Astrocyte (in vitro differentiated cells and primary cell): ENCODE data around the gene SMARCA4. TPM values are rescaled to one million over a fixed set of nuclear protein-coding genes. Genes with fewer than 3 reads are reported as not detected.

ENCODE experiments used
- DNase-seq: peaks from one replicate; pipeline ENCODE4 v3.0.0-alpha.2; 2010; ENCODE audit warnings: low read depth
- FAIRE-seq: peaks from 2 replicates; lab custom pipeline; 2011; peaks lifted over from hg19 to GRCh38; lab: Jason Lieb, UNC
- H2AFZ ChIP-seq: 2 replicates; pipeline ENCODE4 v1.6.0; 2012; ENCODE audit warnings: low read depth, low read length, inconsistent platforms
- H3K27ac ChIP-seq: 2 replicates; pipeline ENCODE4 v1.5.1; 2011; ENCODE audit warnings: low read depth, low read length, inconsistent platforms
- H3K27me3 ChIP-seq: 2 replicates; pipeline ENCODE4 v1.6.0; 2011; ENCODE audit warnings: low read length, inconsistent platforms; ENCODE audit not compliant: insufficient read depth
- H3K36me3 ChIP-seq: 2 replicates; pipeline ENCODE4 v1.5.1; 2011; ENCODE audit warnings: low read length, inconsistent platforms; ENCODE audit not compliant: insufficient read depth
- H3K4me1 ChIP-seq: 2 replicates; pipeline ENCODE4 v1.5.1; 2011; ENCODE audit warnings: low read length, inconsistent platforms; ENCODE audit not compliant: insufficient read depth
- H3K4me2 ChIP-seq: 2 replicates; pipeline ENCODE4 v1.6.0; 2012; ENCODE audit warnings: low read length, inconsistent platforms
- H3K4me3 ChIP-seq: 2 replicates; pipeline ENCODE4 v1.5.1; 2011; ENCODE audit warnings: low read depth, mild to moderate bottlenecking, low read length, inconsistent platforms; ENCODE audit not compliant: insufficient read depth
- H3K79me2 ChIP-seq: 2 replicates; pipeline ENCODE4 v1.6.0; 2012; ENCODE audit warnings: mild to moderate bottlenecking, low read length, inconsistent platforms; ENCODE audit not compliant: insufficient read depth
- H3K9ac ChIP-seq: 2 replicates; pipeline ENCODE4 v1.6.0; 2012; ENCODE audit warnings: mild to moderate bottlenecking, low read length, inconsistent platforms
- H3K9me3 ChIP-seq: 2 replicates; pipeline ENCODE4 v1.5.1; 2012; ENCODE audit warnings: low read depth, mild to moderate bottlenecking, low read length, inconsistent platforms; ENCODE audit not compliant: insufficient read depth
- H4K20me1 ChIP-seq: 2 replicates; pipeline ENCODE4 v1.6.0; 2012; ENCODE audit warnings: low read length, inconsistent platforms; ENCODE audit not compliant: insufficient read depth
- H3K27ac Mint-ChIP-seq: one replicate; pipeline ENCODE4 v1.8.0; 2021; ENCODE audit warnings: mild to moderate bottlenecking, mixed read lengths; ENCODE audit not compliant: unreplicated experiment
- H3K27me3 Mint-ChIP-seq: one replicate; pipeline ENCODE4 v1.8.0; 2021; ENCODE audit warnings: low read depth, mixed read lengths; ENCODE audit not compliant: unreplicated experiment
- H3K36me3 Mint-ChIP-seq: one replicate; pipeline ENCODE4 v1.8.0; 2021; ENCODE audit warnings: low read depth, mixed read lengths; ENCODE audit not compliant: unreplicated experiment
- H3K4me1 Mint-ChIP-seq: one replicate; pipeline ENCODE4 v1.8.0; 2021; ENCODE audit warnings: low read depth, mixed read lengths; ENCODE audit not compliant: unreplicated experiment
- H3K4me3 Mint-ChIP-seq: one replicate; pipeline ENCODE4 v1.8.0; 2021; ENCODE audit warnings: mild to moderate bottlenecking, moderate library complexity, mixed read lengths; ENCODE audit not compliant: unreplicated experiment
- H3K9me3 Mint-ChIP-seq: one replicate; pipeline ENCODE4 v1.8.0; 2021; ENCODE audit warnings: mild to moderate bottlenecking, mixed read lengths; ENCODE audit not compliant: unreplicated experiment
- EZH2 ChIP-seq: IDR thresholded peaks from 2 replicates; pipeline ENCODE4 v1.6.1; 2012; ENCODE audit warnings: mild to moderate bottlenecking, low read length, inconsistent platforms; ENCODE audit not compliant: insufficient read depth
- total RNA-seq: library from RNA; stranded (reverse); gene quantifications from 2 replicates; pipeline ENCODE4 v1.2.1, GENCODE V29; 2021
- TF ChIP-seq, protein P1 (sequence below): IDR thresholded peaks from 2 replicates; pipeline ENCODE4 v1.5.1; 2011; ENCODE audit warnings: low read depth, mild to moderate bottlenecking, inconsistent platforms, low read length, moderate library complexity; ENCODE audit not compliant: insufficient read depth

Gene SMARCA4
- total RNA-seq, 1 donor from 2014 or later, result 159 TPM

- H3K4me3 ChIP-seq, result no peak overlapping the region
- Mint-ChIP-seq H3K4me3 (no peak overlapping the region), H3K36me3 (peaks cover 4% of the 10 kb centered on the region), H3K4me1 (peaks cover 4% of the 10 kb centered on the region), H3K27ac (peak overlapping the region; percentile 83), H3K9me3 (no peaks in the 10 kb centered on the region), H3K27me3 (no peaks in the 10 kb centered on the region)
- no peak overlapping the region for H3K4me2 ChIP-seq
- no peaks in the 10 kb centered on the region for H3K4me1 ChIP-seq
- H3K9ac ChIP-seq, result no peak overlapping the region
- H3K27me3 ChIP-seq, result no peaks in the 10 kb centered on the region
- no peaks in the 10 kb centered on the region for H3K9me3 ChIP-seq
- FAIRE-seq, result no peak
- no peak for DNase-seq
- peaks cover 13% of the 10 kb centered on the region for H3K36me3 ChIP-seq
- H4K20me1 ChIP-seq, result peaks cover 32% of the 10 kb centered on the region
- no peak overlapping the region for H2AFZ ChIP-seq
- peaks cover 6% of the 10 kb centered on the region for H3K79me2 ChIP-seq
- no peak overlapping the region for H3K27ac ChIP-seq
- TF ChIP-seq, protein P1, sequence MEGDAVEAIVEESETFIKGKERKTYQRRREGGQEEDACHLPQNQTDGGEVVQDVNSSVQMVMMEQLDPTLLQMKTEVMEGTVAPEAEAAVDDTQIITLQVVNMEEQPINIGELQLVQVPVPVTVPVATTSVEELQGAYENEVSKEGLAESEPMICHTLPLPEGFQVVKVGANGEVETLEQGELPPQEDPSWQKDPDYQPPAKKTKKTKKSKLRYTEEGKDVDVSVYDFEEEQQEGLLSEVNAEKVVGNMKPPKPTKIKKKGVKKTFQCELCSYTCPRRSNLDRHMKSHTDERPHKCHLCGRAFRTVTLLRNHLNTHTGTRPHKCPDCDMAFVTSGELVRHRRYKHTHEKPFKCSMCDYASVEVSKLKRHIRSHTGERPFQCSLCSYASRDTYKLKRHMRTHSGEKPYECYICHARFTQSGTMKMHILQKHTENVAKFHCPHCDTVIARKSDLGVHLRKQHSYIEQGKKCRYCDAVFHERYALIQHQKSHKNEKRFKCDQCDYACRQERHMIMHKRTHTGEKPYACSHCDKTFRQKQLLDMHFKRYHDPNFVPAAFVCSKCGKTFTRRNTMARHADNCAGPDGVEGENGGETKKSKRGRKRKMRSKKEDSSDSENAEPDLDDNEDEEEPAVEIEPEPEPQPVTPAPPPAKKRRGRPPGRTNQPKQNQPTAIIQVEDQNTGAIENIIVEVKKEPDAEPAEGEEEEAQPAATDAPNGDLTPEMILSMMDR, result no peak
- no peak for TF ChIP-seq EZH2
Measured at GRCh38 chr19:10921199-10921909, 39.5 kb upstream of the SMARCA4 start.

- H3K9me3 ChIP-seq, result no peaks in the 10 kb centered on the region
- FAIRE-seq (no peak), DNase-seq (no peak)
- no peak overlapping the region for H3K4me2 ChIP-seq
- H4K20me1 ChIP-seq, result peaks cover 28% of the 10 kb centered on the region
- Mint-ChIP-seq H3K36me3 (peaks cover 4% of the 10 kb centered on the region), H3K9me3 (no peaks in the 10 kb centered on the region), H3K4me1 (peaks cover 4% of the 10 kb centered on the region), H3K4me3 (no peak overlapping the region), H3K27ac (no peak overlapping the region), H3K27me3 (no peaks in the 10 kb centered on the region)
- H3K27me3 ChIP-seq, result no peaks in the 10 kb centered on the region
- no peak overlapping the region for H3K9ac ChIP-seq
- no peaks in the 10 kb centered on the region for H3K4me1 ChIP-seq
- H3K79me2 ChIP-seq, result peaks cover 8% of the 10 kb centered on the region
- TF ChIP-seq, protein P1, result no peak
- no peak for TF ChIP-seq EZH2
- H3K27ac ChIP-seq, result no peak overlapping the region
- no peak overlapping the region for H3K4me3 ChIP-seq
- H3K36me3 ChIP-seq, result peaks cover 13% of the 10 kb centered on the region
- H2AFZ ChIP-seq, result no peak overlapping the region
Measured at GRCh38 chr19:10921910-10922637, 38.8 kb upstream of the SMARCA4 start.
